Tibial artery (tissue), 4 donors: ENCODE results near the gene ABL1.

Experiments used
- DNase-seq, 2 donors: peaks; one replicate each; pipeline ENCODE4 v3.0.0-alpha.2; 2019
- H3K27ac ChIP-seq, 2 donors: fragments of 200-600 bp; sonication (generic) in 1 of 2; 1 replicate in 1 of 2; 2 replicates in 1 of 2; pipeline ENCODE4 v1.5.1; 2018 to 2019; ENCODE audit warnings: mild to moderate bottlenecking in 1 of 2
- H3K27me3 ChIP-seq, 2 donors: fragments of 200-600 bp; sonication (generic) in 1 of 2; one replicate each; pipeline versions ENCODE4 v1.5.1 to v1.6.0; 2016 to 2019
- H3K36me3 ChIP-seq, 3 donors: fragments of 200-600 bp; sonication (generic) in 2 of 3; one replicate each; pipeline ENCODE4 v1.5.1; 2016 to 2019; ENCODE audit warnings: mild to moderate bottlenecking in 2 of 3
- H3K4me1 ChIP-seq, 4 donors: fragments of 200-600 bp; sonication (generic) in 2 of 4; 1 replicate in 3 of 4; 2 replicates in 1 of 4; pipeline ENCODE4 v1.5.1; 2016 to 2019
- H3K4me3 ChIP-seq, 2 donors: fragments of 200-600 bp; sonication (generic) in 1 of 2; 1 replicate in 1 of 2; 2 replicates in 1 of 2; pipeline ENCODE4 v1.5.1; 2018 to 2019; ENCODE audit warnings: mild to moderate bottlenecking in 2 of 2
- H3K9me3 ChIP-seq, 3 donors: fragments of 200-600 bp; sonication (generic) in 1 of 3; one replicate each; pipeline ENCODE4 v1.5.1; 2016 to 2019
- CTCF ChIP-seq, 2 experiments: fragments of 200-600 bp in 1 of 2; fragments of 450-650 bp in 1 of 2; IDR thresholded peaks; one replicate each; pipeline ENCODE4 v1.5.1; 2017 to 2019; ENCODE audit warnings: antibody characterized with exemption in 2 of 2, mild to moderate bottlenecking in 1 of 2, moderate library complexity in 1 of 2
- intact Hi-C: fragments of 100-400 bp; cut with DNase I; formaldehyde crosslinking; loops from one replicate; pipeline ENCODE4 v1.15.0; 2023; ENCODE audit warnings: low total_unique reads

Gene ABL1

GRCh38 chr9:130933114-130934046 is 98.3 kb downstream of the ABL1 start:
- Histone ChIP-seq H3K27me3 (peaks cover 0 to 74% of the 10 kb centered on the region in 2 donors), H3K4me1 (peaks cover 0 to 52% (median 18%) of the 10 kb centered on the region in 4 donors), H3K27ac (no peak overlapping the region), H3K36me3 (no peaks in the 10 kb centered on the region), H3K4me3 (no peak overlapping the region), H3K9me3 (no peaks in the 10 kb centered on the region)
- no peak for DNase-seq
- TF ChIP-seq CTCF (IDR thresholded peaks at IDR 0.05), result no peak
- intact Hi-C loops, result no loop called here

- peaks cover 2 to 81% of the 10 kb centered on the region in 2 donors for H3K27me3 ChIP-seq
- intact Hi-C loops, result no loop called here
- no peaks in the 10 kb centered on the region for H3K36me3 ChIP-seq
- no peak for DNase-seq
- H3K9me3 ChIP-seq, result no peaks in the 10 kb centered on the region
- H3K27ac ChIP-seq, result no peak overlapping the region
- no peak overlapping the region for H3K4me3 ChIP-seq
- no peak for TF ChIP-seq CTCF (IDR thresholded peaks at IDR 0.05)
- H3K4me1 ChIP-seq, result peaks cover 0 to 54% (median 27%) of the 10 kb centered on the region in 4 donors
Observed at GRCh38 chr9:130934246-130934645, 99.2 kb downstream of the ABL1 start.

- intact Hi-C loops, result no loop called here
- no peaks in the 10 kb centered on the region for H3K36me3 ChIP-seq
- H3K9me3 ChIP-seq, result no peaks in the 10 kb centered on the region
- peaks cover 7 to 82% of the 10 kb centered on the region in 2 donors for H3K27me3 ChIP-seq
- no peak for TF ChIP-seq CTCF (IDR thresholded peaks at IDR 0.05)
- peaks cover 0 to 58% (median 34%) of the 10 kb centered on the region in 4 donors for H3K4me1 ChIP-seq
- no peak overlapping the region for H3K27ac ChIP-seq
- no peak for DNase-seq
- no peak overlapping the region for H3K4me3 ChIP-seq
Observed at GRCh38 chr9:130934702-130935647, 99.9 kb downstream of the ABL1 start.

- Histone ChIP-seq H3K27ac (no peak overlapping the region), H3K9me3 (no peaks in the 10 kb centered on the region), H3K36me3 (no peaks in the 10 kb centered on the region), H3K4me3 (no peak overlapping the region), H3K27me3 (peaks cover 7 to 87% of the 10 kb centered on the region in 2 donors), H3K4me1 (peaks cover 0 to 61% (median 40%) of the 10 kb centered on the region in 4 donors)
- no peak for DNase-seq
- intact Hi-C loops, result no loop called here
- no peak for TF ChIP-seq CTCF (IDR thresholded peaks at IDR 0.05)
Observed at GRCh38 chr9:130935648-130936271, 100.7 kb downstream of the ABL1 start.
